ENCODE measurements around the gene KLHL12.

KLHL12 gene

GRCh38 chr1:202879128-202879527, 47.9 kb downstream of the KLHL12 start:
- Mint-ChIP-seq H3K27me3 (no peaks in the 10 kb centered on the region), H3K9me3 (no peaks in the 10 kb centered on the region), H3K4me1 (peaks cover 17% of the 10 kb centered on the region), H3K36me3 (peaks cover 8% of the 10 kb centered on the region), H3K4me3 (no peak overlapping the region), H3K27ac (peak overlapping the region; percentile 36)

- Mint-ChIP-seq H3K4me3 (no peak overlapping the region), H3K27ac (no peak overlapping the region), H3K27me3 (peaks cover 2% of the 10 kb centered on the region), H3K9me3 (no peaks in the 10 kb centered on the region), H3K36me3 (no peaks in the 10 kb centered on the region), H3K4me1 (no peaks in the 10 kb centered on the region)
These were observed 54.0 kb downstream of the KLHL12 start for GRCh38 chr1:202873026-202873425.

- H3K27me3 Mint-ChIP-seq = peaks cover 5% of the 10 kb centered on the region
- no peaks in the 10 kb centered on the region for H3K4me1 Mint-ChIP-seq
- H3K9me3 Mint-ChIP-seq = no peaks in the 10 kb centered on the region
- H3K36me3 Mint-ChIP-seq = no peaks in the 10 kb centered on the region
- no peak overlapping the region for H3K27ac Mint-ChIP-seq
- no peak overlapping the region for H3K4me3 Mint-ChIP-seq
These were observed 55.7 kb downstream of the KLHL12 start for GRCh38 chr1:202871367-202871766.

GRCh38 chr1:202862679-202863560, 64.1 kb downstream of the KLHL12 start:
- Mint-ChIP-seq H3K36me3 (no peaks in the 10 kb centered on the region), H3K4me1 (peaks cover 9% of the 10 kb centered on the region), H3K27me3 (peaks cover 44% of the 10 kb centered on the region), H3K27ac (no peak overlapping the region), H3K9me3 (no peaks in the 10 kb centered on the region), H3K4me3 (no peak overlapping the region)

- Mint-ChIP-seq H3K4me1 (peaks cover 9% of the 10 kb centered on the region), H3K27me3 (peaks cover 42% of the 10 kb centered on the region), H3K27ac (no peak overlapping the region), H3K4me3 (peak overlapping the region; percentile 81), H3K9me3 (no peaks in the 10 kb centered on the region), H3K36me3 (no peaks in the 10 kb centered on the region)
These were observed 65.5 kb downstream of the KLHL12 start for GRCh38 chr1:202861420-202862132.

DNA sequence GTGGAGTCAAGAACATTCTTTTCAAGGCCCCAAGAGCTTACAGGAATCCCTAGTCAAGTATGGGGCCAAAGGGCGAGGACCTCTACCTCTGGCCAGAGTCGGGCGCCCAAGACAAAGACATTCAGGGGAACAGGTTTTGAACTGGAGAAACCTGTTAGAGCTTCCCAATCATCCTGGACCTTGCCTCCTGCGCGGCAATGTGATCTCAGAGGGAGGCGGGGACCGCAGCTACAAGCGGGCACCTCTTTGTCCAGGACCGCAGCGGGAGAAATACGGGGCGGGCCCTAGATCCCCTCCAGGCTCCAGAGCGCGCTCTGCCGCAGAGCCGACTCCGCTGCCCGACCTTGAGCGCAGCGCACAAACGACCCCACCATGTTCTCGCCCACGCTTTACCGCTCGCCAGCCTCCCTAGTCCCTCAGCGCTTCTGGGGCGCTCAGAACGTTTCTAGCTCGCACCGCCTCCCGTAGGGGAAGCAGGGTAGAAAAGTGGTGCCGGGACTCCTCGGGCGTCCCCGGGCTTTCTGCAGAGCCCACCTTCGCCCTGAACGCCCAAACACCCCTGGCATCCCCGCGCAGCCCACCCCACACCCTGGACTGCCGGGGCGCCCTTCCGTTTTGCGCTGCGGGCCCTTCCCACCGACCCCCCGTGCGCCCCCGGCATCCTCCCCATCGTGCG, 66.2 kb downstream of the KLHL12 start:
- H3K36me3 Mint-ChIP-seq = no peaks in the 10 kb centered on the region
- H3K27ac Mint-ChIP-seq = no peak overlapping the region
- H3K27me3 Mint-ChIP-seq = peaks cover 39% of the 10 kb centered on the region
- peaks cover 9% of the 10 kb centered on the region for H3K4me1 Mint-ChIP-seq
- no peaks in the 10 kb centered on the region for H3K9me3 Mint-ChIP-seq
- H3K4me3 Mint-ChIP-seq = peak overlapping the region; percentile 81

GRCh38 chr1:202858789-202859414, 68.1 kb downstream of the KLHL12 start:
- Mint-ChIP-seq H3K27ac (no peak overlapping the region), H3K4me1 (peaks cover 9% of the 10 kb centered on the region), H3K36me3 (no peaks in the 10 kb centered on the region), H3K9me3 (no peaks in the 10 kb centered on the region), H3K27me3 (peaks cover 29% of the 10 kb centered on the region), H3K4me3 (no peak overlapping the region)

DNA sequence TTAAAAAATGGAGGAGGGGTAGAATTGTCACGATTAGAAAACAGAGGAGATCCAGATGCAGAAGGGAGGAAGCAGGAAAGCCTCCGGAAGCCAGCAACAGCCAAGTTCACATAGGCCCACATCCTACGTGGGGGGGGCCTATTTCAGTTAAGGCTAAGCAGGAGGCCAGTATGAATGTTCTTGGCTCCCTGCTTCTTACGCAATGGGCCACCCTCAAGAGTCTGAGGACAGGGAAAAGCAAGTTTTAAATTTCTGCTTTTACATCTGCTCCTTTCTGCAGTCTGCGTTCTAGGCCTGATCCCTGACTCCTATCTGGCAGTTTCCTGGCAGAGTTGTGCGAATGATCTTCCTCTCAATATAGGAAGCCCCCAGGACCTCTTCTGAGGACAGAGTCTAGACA, 68.7 kb downstream of the KLHL12 start:
- Mint-ChIP-seq H3K4me1 (peaks cover 9% of the 10 kb centered on the region), H3K9me3 (no peaks in the 10 kb centered on the region), H3K4me3 (no peak overlapping the region), H3K36me3 (no peaks in the 10 kb centered on the region), H3K27me3 (peaks cover 27% of the 10 kb centered on the region), H3K27ac (no peak overlapping the region)

DNA sequence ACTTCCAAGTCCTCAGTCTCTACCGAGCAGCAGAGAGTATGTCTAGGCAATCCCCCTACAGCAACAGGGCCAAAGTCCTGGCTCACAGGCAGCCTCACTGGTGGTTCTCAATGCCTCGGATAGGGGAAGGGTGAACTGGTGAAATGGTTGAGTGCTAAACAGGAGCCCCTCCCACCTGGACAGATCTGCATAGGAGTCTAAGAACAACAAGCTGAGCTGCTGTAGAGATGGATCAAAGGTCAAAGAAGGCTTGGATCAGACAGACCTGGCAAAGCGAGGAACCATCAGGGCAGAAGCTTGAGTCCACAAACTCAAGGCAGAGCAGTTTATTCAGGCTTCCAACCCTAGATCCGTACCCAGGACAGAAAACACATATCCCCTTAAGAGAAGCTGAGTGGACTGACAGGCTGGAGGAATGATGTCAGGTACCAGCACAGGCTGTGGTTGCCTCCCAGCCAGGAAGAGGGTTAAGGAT, 69.9 kb downstream of the KLHL12 start:
- H3K36me3 Mint-ChIP-seq = no peaks in the 10 kb centered on the region
- no peak overlapping the region for H3K27ac Mint-ChIP-seq
- H3K4me3 Mint-ChIP-seq = no peak overlapping the region
- peaks cover 9% of the 10 kb centered on the region for H3K4me1 Mint-ChIP-seq
- H3K27me3 Mint-ChIP-seq = peaks cover 18% of the 10 kb centered on the region
- H3K9me3 Mint-ChIP-seq = no peaks in the 10 kb centered on the region

- Mint-ChIP-seq H3K27me3 (peaks cover 8% of the 10 kb centered on the region), H3K36me3 (no peaks in the 10 kb centered on the region), H3K4me3 (no peak overlapping the region), H3K4me1 (no peaks in the 10 kb centered on the region), H3K27ac (no peak overlapping the region), H3K9me3 (no peaks in the 10 kb centered on the region)
These were observed 71.0 kb downstream of the KLHL12 start for GRCh38 chr1:202856014-202856413.

DNA sequence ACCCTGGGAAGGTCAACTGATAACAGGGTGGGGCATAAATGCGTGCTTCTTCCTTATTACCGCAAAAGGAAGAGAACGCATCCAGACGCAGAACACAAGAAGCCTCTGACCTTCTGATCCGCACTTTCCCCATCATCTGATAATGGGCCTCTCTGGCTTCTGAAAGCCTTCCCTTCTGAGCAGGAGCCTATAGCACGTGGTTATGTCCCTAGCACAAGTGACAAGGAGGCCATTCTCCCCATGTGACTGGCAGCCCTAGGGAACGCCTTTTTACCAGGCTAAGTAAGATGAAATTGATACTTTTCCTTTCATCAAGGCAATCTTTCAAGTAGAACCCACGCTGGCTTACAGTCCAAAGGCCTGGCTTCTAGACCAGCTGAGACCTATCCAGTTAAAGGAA, 72.2 kb downstream of the KLHL12 start:
- Mint-ChIP-seq H3K4me1 (no peaks in the 10 kb centered on the region), H3K27me3 (peaks cover 1% of the 10 kb centered on the region), H3K9me3 (no peaks in the 10 kb centered on the region), H3K4me3 (no peak overlapping the region), H3K27ac (no peak overlapping the region), H3K36me3 (no peaks in the 10 kb centered on the region)

- Mint-ChIP-seq H3K27ac (no peak overlapping the region), H3K27me3 (no peaks in the 10 kb centered on the region), H3K36me3 (no peaks in the 10 kb centered on the region), H3K4me3 (no peak overlapping the region), H3K9me3 (no peaks in the 10 kb centered on the region), H3K4me1 (no peaks in the 10 kb centered on the region)
These were observed 74.7 kb downstream of the KLHL12 start for GRCh38 chr1:202852163-202852904.

DNA sequence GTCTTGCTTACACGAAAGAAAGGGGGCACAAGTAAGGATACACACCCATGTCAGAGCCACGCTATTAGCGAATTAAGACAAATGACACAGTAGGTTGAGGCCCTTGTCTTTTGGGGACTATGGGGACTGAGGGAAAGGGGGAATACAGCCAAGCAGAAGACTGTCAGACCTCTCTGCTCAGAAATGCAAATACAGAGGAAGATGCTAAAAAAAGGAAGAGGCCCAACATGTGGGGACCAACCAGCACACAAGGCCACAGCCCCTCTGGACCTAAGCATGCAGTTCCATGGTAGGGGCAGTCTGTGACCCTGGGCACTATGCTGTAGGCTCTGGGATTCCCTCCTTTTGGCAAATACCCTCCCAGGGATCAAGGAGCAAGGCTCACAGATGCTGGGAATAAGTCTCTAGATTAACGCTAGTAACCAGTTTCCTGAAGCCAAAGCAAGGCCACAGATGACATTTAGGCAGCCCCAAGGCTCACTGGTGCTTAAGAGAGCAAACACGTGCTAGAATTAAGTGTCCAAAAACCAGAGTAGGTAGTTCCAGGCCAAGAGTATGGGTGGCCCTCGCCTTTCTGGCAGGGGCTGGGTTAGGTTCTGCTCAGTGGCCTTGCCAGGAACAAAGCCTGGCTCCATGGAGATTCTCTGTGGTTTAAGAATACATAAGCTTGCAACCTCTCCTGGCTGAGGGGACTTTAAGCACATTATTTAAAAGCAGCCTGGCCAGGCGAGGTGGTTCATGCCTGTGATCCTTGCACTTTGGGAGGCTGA, 76.3 kb downstream of the KLHL12 start:
- Mint-ChIP-seq H3K9me3 (no peaks in the 10 kb centered on the region), H3K4me3 (no peak overlapping the region), H3K27ac (no peak overlapping the region), H3K36me3 (no peaks in the 10 kb centered on the region), H3K4me1 (no peaks in the 10 kb centered on the region), H3K27me3 (no peaks in the 10 kb centered on the region)

- no peaks in the 10 kb centered on the region for H3K27me3 Mint-ChIP-seq
- H3K9me3 Mint-ChIP-seq = no peaks in the 10 kb centered on the region
- no peak overlapping the region for H3K27ac Mint-ChIP-seq
- no peak overlapping the region for H3K4me3 Mint-ChIP-seq
- H3K4me1 Mint-ChIP-seq = no peaks in the 10 kb centered on the region
- no peaks in the 10 kb centered on the region for H3K36me3 Mint-ChIP-seq
These were observed 78.9 kb downstream of the KLHL12 start for GRCh38 chr1:202848191-202848542.
